ENCODE data around the gene AWAT2.

The AWAT2 gene

GRCh38 chrX:70029863-70030262 is 19.9 kb downstream of the AWAT2 start:
- Histone ChIP-seq H2BK120ac (ENCODE audit: insufficient read depth, low read length, poor library complexity) (no peak overlapping the region), H3K4ac (ENCODE audit: low read depth, low read length) (no peak overlapping the region), H2BK12ac (ENCODE audit: low read length) (no peak overlapping the region), H3K79me1 (ENCODE audit: low read length) (no peaks in the 10 kb centered on the region), H3K4me2 (ENCODE audit: low read length) (no peak overlapping the region), H3K27me3 (ENCODE audit: insufficient read depth, low read length) (no peaks in the 10 kb centered on the region), H3K4me3 (ENCODE audit: low read depth, low read length) (no peak overlapping the region), H2AK5ac (ENCODE audit: low read length) (no peak overlapping the region), H4K8ac (ENCODE audit: low read depth, low read length) (no peak overlapping the region), H3K9me3 (ENCODE audit: insufficient read depth, low read depth, low read length) (no peaks in the 10 kb centered on the region), H3K4me1 (ENCODE audit: control insufficient read depth in 1 of 2, insufficient read depth in 2 of 2, low read length in 2 of 2) (no peaks in the 10 kb centered on the region), H2AFZ (ENCODE audit: insufficient read depth, low read length, poor library complexity) (no peak overlapping the region), H3K27ac (ENCODE audit: low read depth, low read length) (no peak overlapping the region), H3K9ac (ENCODE audit: low read length) (no peak overlapping the region), H3K18ac (ENCODE audit: low read length) (no peak overlapping the region), H4K12ac (ENCODE audit: low read depth, low read length) (no peak overlapping the region), H4K91ac (ENCODE audit: low read depth, low read length) (no peak overlapping the region), H3K36me3 (ENCODE audit: control insufficient read depth in 1 of 2, insufficient read depth in 2 of 2, low read length in 2 of 2) (no peaks in the 10 kb centered on the region), H3K14ac (ENCODE audit: low read length) (no peak overlapping the region), H3K23ac (ENCODE audit: low read length) (no peak overlapping the region), H2BK5ac (ENCODE audit: low read depth, low read length, poor library complexity) (no peak overlapping the region), H3K79me2 (ENCODE audit: control insufficient read depth, insufficient read depth, low read length, poor library complexity) (no peaks in the 10 kb centered on the region)
- DNase-seq = no peak
- no CpG with 5 or more reads among the region's 4 CpGs for WGBS (ENCODE audit: extremely low coverage, insufficient coverage, insufficient read length)

GRCh38 chrX:70026851-70027200 is 22.9 kb downstream of the AWAT2 start:
- Histone ChIP-seq H3K4me1 (ENCODE audit: control insufficient read depth in 1 of 2, insufficient read depth in 2 of 2, low read length in 2 of 2) (no peaks in the 10 kb centered on the region), H4K8ac (ENCODE audit: low read depth, low read length) (no peak overlapping the region), H4K91ac (ENCODE audit: low read depth, low read length) (no peak overlapping the region), H3K79me2 (ENCODE audit: control insufficient read depth, insufficient read depth, low read length, poor library complexity) (no peaks in the 10 kb centered on the region), H3K36me3 (ENCODE audit: control insufficient read depth in 1 of 2, insufficient read depth in 2 of 2, low read length in 2 of 2) (no peaks in the 10 kb centered on the region), H2AFZ (ENCODE audit: insufficient read depth, low read length, poor library complexity) (no peak overlapping the region), H3K14ac (ENCODE audit: low read length) (no peak overlapping the region), H2BK120ac (ENCODE audit: insufficient read depth, low read length, poor library complexity) (no peak overlapping the region), H2BK5ac (ENCODE audit: low read depth, low read length, poor library complexity) (no peak overlapping the region), H3K9me3 (ENCODE audit: insufficient read depth, low read depth, low read length) (no peaks in the 10 kb centered on the region), H4K12ac (ENCODE audit: low read depth, low read length) (no peak overlapping the region), H3K18ac (ENCODE audit: low read length) (no peak overlapping the region), H3K23ac (ENCODE audit: low read length) (no peak overlapping the region), H3K79me1 (ENCODE audit: low read length) (no peaks in the 10 kb centered on the region), H3K27me3 (ENCODE audit: insufficient read depth, low read length) (no peaks in the 10 kb centered on the region), H3K4me3 (ENCODE audit: low read depth, low read length) (no peak overlapping the region), H2AK5ac (ENCODE audit: low read length) (no peak overlapping the region), H2BK12ac (ENCODE audit: low read length) (no peak overlapping the region), H3K9ac (ENCODE audit: low read length) (no peak overlapping the region), H3K4me2 (ENCODE audit: low read length) (no peak overlapping the region), H3K27ac (ENCODE audit: low read depth, low read length) (no peak overlapping the region), H3K4ac (ENCODE audit: low read depth, low read length) (no peak overlapping the region)
- no peak for DNase-seq
- WGBS (ENCODE audit: extremely low coverage, insufficient coverage, insufficient read length) = 100% methylated on average over 2 of the region's 4 CpGs

GRCh38 chrX:70026112-70026850 is 23.5 kb downstream of the AWAT2 start:
- no peaks in the 10 kb centered on the region for H3K4me1 ChIP-seq (ENCODE audit: control insufficient read depth in 1 of 2, insufficient read depth in 2 of 2, low read length in 2 of 2)
- no peaks in the 10 kb centered on the region for H3K79me2 ChIP-seq (ENCODE audit: control insufficient read depth, insufficient read depth, low read length, poor library complexity)
- no peak overlapping the region for H3K4me2 ChIP-seq (ENCODE audit: low read length)
- H2AFZ ChIP-seq (ENCODE audit: insufficient read depth, low read length, poor library complexity) = no peak overlapping the region
- H3K36me3 ChIP-seq (ENCODE audit: control insufficient read depth in 1 of 2, insufficient read depth in 2 of 2, low read length in 2 of 2) = no peaks in the 10 kb centered on the region
- no peaks in the 10 kb centered on the region for H3K27me3 ChIP-seq (ENCODE audit: insufficient read depth, low read length)
- no peaks in the 10 kb centered on the region for H3K9me3 ChIP-seq (ENCODE audit: insufficient read depth, low read depth, low read length)
- H3K18ac ChIP-seq (ENCODE audit: low read length) = no peak overlapping the region
- no peaks in the 10 kb centered on the region for H3K79me1 ChIP-seq (ENCODE audit: low read length)
- H3K4me3 ChIP-seq (ENCODE audit: low read depth, low read length) = no peak overlapping the region
- H2BK120ac ChIP-seq (ENCODE audit: insufficient read depth, low read length, poor library complexity) = no peak overlapping the region
- no peak overlapping the region for H2BK12ac ChIP-seq (ENCODE audit: low read length)
- no peak overlapping the region for H3K4ac ChIP-seq (ENCODE audit: low read depth, low read length)
- H4K8ac ChIP-seq (ENCODE audit: low read depth, low read length) = no peak overlapping the region
- H3K27ac ChIP-seq (ENCODE audit: low read depth, low read length) = no peak overlapping the region
- H3K9ac ChIP-seq (ENCODE audit: low read length) = no peak overlapping the region
- H3K23ac ChIP-seq (ENCODE audit: low read length) = no peak overlapping the region
- no peak overlapping the region for H3K14ac ChIP-seq (ENCODE audit: low read length)
- WGBS (ENCODE audit: extremely low coverage, insufficient coverage, insufficient read length) = no CpG with 5 or more reads among the region's 1 CpG
- H4K91ac ChIP-seq (ENCODE audit: low read depth, low read length) = no peak overlapping the region
- DNase-seq = no peak
- no peak overlapping the region for H4K12ac ChIP-seq (ENCODE audit: low read depth, low read length)
- H2BK5ac ChIP-seq (ENCODE audit: low read depth, low read length, poor library complexity) = no peak overlapping the region
- no peak overlapping the region for H2AK5ac ChIP-seq (ENCODE audit: low read length)

GRCh38 chrX:70025464-70025863 is 24.3 kb downstream of the AWAT2 start:
- Histone ChIP-seq H4K12ac (ENCODE audit: low read depth, low read length) (no peak overlapping the region), H3K9me3 (ENCODE audit: insufficient read depth, low read depth, low read length) (no peaks in the 10 kb centered on the region), H3K27me3 (ENCODE audit: insufficient read depth, low read length) (no peaks in the 10 kb centered on the region), H2AK5ac (ENCODE audit: low read length) (no peak overlapping the region), H3K4me1 (ENCODE audit: control insufficient read depth in 1 of 2, insufficient read depth in 2 of 2, low read length in 2 of 2) (no peaks in the 10 kb centered on the region), H3K9ac (ENCODE audit: low read length) (no peak overlapping the region), H4K91ac (ENCODE audit: low read depth, low read length) (no peak overlapping the region), H3K4me2 (ENCODE audit: low read length) (no peak overlapping the region), H2BK5ac (ENCODE audit: low read depth, low read length, poor library complexity) (no peak overlapping the region), H3K4ac (ENCODE audit: low read depth, low read length) (no peak overlapping the region), H3K14ac (ENCODE audit: low read length) (no peak overlapping the region), H3K79me2 (ENCODE audit: control insufficient read depth, insufficient read depth, low read length, poor library complexity) (no peaks in the 10 kb centered on the region), H2BK120ac (ENCODE audit: insufficient read depth, low read length, poor library complexity) (no peak overlapping the region), H3K27ac (ENCODE audit: low read depth, low read length) (no peak overlapping the region), H4K8ac (ENCODE audit: low read depth, low read length) (no peak overlapping the region), H3K18ac (ENCODE audit: low read length) (no peak overlapping the region), H3K4me3 (ENCODE audit: low read depth, low read length) (no peak overlapping the region), H2AFZ (ENCODE audit: insufficient read depth, low read length, poor library complexity) (no peak overlapping the region), H3K36me3 (ENCODE audit: control insufficient read depth in 1 of 2, insufficient read depth in 2 of 2, low read length in 2 of 2) (no peaks in the 10 kb centered on the region), H2BK12ac (ENCODE audit: low read length) (no peak overlapping the region), H3K23ac (ENCODE audit: low read length) (no peak overlapping the region), H3K79me1 (ENCODE audit: low read length) (no peaks in the 10 kb centered on the region)
- no CpG with 5 or more reads among the region's 1 CpG for WGBS (ENCODE audit: extremely low coverage, insufficient coverage, insufficient read length)
- DNase-seq = no peak

Measured in trophoblast cell (in vitro differentiated cells and primary cell).